Body of pancreas (tissue), 4 donors: ENCODE results near the gene LSP1.

Experiments used
- CTCF ChIP-seq, 7 experiments: fragments of 450-650 bp in 4 of 7; fragments of 200-600 bp in 3 of 7; sonication (generic) in 3 of 7; IDR thresholded peaks; one replicate each; pipeline ENCODE4 v1.5.1; 2016 to 2019; ENCODE audit warnings: antibody characterized with exemption in 7 of 7
- POLR2A ChIP-seq, 3 donors: fragments of 450-650 bp; IDR thresholded peaks; one replicate each; pipeline ENCODE4 v1.6.1; 2016; ENCODE audit warnings: antibody characterized with exemption in 3 of 3, mild to moderate bottlenecking in 2 of 3

GRCh38 chr11:1812274-1812673 is 40.6 kb upstream of the LSP1 start:
- TF ChIP-seq CTCF (IDR thresholded peaks at IDR 0.05) (no peak), POLR2A (IDR thresholded peaks at IDR 0.05) (no peak)
